ENCODE results near the gene VCX2. TPM values are rescaled to one million over a fixed set of nuclear protein-coding genes. Genes with fewer than 3 reads are reported as not detected.
"Not testable (repeated sequence)": the region's sequence is repeated elsewhere in the genome, so short reads cannot be mapped to it uniquely, and the experiment has no call there.

Gene VCX2
- total RNA-seq (not detected), polyA plus RNA-seq (not detected), total RNA-seq (not detected)

DNA sequence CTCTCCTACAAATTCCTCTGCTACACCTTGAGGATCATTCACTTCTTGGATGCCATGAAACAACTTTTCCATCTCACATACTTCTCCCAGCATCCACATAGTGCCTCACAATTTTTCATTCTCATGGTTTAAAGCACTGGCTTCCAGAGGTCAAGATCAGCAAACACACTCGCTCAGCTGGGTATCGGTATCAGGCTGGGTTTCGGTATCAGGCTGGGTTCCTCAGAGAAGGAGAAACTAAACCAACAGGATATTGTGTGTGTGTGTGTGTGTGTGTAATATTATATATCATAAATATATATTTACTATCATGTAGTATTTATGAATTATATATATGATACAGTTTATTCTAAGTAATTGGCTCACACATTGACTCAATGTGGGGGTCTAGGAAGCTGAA, at the start of gene VCX2:
VCX2 (minus strand) TSS at position 99 of the 400 bp plus-strand sequence. CDS start 624 bp downstream, outside the sequence.
- H3K4me3 ChIP-seq (ENCODE audit: low read length); H3K27me3 ChIP-seq (ENCODE audit: control insufficient read depth in 2 of 2, insufficient read depth in 2 of 2, low read length in 2 of 2); POLR2A ChIA-PET; H3K27ac Mint-ChIP-seq; DNase-seq; H3K36me3 Mint-ChIP-seq; H3K4me3 Mint-ChIP-seq; CTCF ChIA-PET; ATAC-seq; intact Hi-C loops (cut with micrococcal nuclease); H3K4me1 ChIP-seq (ENCODE audit: control insufficient read depth in 2 of 2, insufficient read depth in 2 of 2, low read length in 2 of 2); H3K9me3 ChIP-seq (ENCODE audit: control insufficient read depth in 2 of 3, low read length in 3 of 3); H3K4me1 Mint-ChIP-seq; H3K36me3 ChIP-seq (ENCODE audit: control insufficient read depth in 2 of 3, insufficient read depth in 3 of 3, low read length in 3 of 3); H3K27ac ChIP-seq (ENCODE audit: low read depth, low read length); H3K27me3 Mint-ChIP-seq: not testable (repeated sequence)
- H3K9me3 Mint-ChIP-seq = peaks cover 0 to 13% (median 2%) of the 10 kb centered on the region in 11 donors

DNA sequence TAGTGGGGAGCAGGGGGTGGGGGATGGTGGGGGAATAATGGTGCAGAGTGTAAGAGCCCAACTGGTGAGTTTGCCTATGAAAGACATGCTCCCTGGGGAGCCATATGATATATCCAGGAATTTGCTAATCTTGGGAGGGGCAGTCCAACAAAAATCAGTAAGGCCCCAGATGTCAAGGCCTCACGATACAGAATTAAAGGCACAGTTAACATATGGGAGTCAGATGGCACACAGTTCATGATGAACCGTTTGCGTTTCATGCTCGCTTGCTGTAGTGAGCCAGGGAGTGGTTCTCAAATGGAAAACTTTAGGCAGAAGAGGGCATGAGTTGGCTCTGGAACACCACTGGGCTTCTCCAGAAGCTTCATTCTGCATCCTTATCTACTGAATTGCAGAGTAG, 33.9 kb upstream of the VCX2 start:
- no peaks in the 10 kb centered on the region for H3K4me1 ChIP-seq (ENCODE audit: control insufficient read depth in 2 of 2, insufficient read depth in 2 of 2, low read length in 2 of 2)
- no peaks in the 10 kb centered on the region for H3K27me3 Mint-ChIP-seq
- ChIA-PET POLR2A (no interaction called here), CTCF (no interaction called here)
- ATAC-seq (no peak), DNase-seq (no peak)
- no peak overlapping the region for H3K4me3 ChIP-seq (ENCODE audit: low read length)
- intact Hi-C loops (cut with micrococcal nuclease) = no loop called here
- no peak overlapping the region for H3K4me3 Mint-ChIP-seq
- peaks cover 0 to 20% (median 0%) of the 10 kb centered on the region in 11 donors for H3K9me3 Mint-ChIP-seq
- H3K4me1 Mint-ChIP-seq = no peaks in the 10 kb centered on the region
- no peak overlapping the region for H3K27ac ChIP-seq (ENCODE audit: low read depth, low read length)
- no peaks in the 10 kb centered on the region for H3K27me3 ChIP-seq (ENCODE audit: control insufficient read depth in 2 of 2, insufficient read depth in 2 of 2, low read length in 2 of 2)
- H3K9me3 ChIP-seq (ENCODE audit: control insufficient read depth in 2 of 3, low read length in 3 of 3) = no peaks in the 10 kb centered on the region
- no peak overlapping the region for H3K27ac Mint-ChIP-seq
- no peaks in the 10 kb centered on the region for H3K36me3 Mint-ChIP-seq
- H3K36me3 ChIP-seq (ENCODE audit: control insufficient read depth in 2 of 3, insufficient read depth in 3 of 3, low read length in 3 of 3) = no peaks in the 10 kb centered on the region

DNA sequence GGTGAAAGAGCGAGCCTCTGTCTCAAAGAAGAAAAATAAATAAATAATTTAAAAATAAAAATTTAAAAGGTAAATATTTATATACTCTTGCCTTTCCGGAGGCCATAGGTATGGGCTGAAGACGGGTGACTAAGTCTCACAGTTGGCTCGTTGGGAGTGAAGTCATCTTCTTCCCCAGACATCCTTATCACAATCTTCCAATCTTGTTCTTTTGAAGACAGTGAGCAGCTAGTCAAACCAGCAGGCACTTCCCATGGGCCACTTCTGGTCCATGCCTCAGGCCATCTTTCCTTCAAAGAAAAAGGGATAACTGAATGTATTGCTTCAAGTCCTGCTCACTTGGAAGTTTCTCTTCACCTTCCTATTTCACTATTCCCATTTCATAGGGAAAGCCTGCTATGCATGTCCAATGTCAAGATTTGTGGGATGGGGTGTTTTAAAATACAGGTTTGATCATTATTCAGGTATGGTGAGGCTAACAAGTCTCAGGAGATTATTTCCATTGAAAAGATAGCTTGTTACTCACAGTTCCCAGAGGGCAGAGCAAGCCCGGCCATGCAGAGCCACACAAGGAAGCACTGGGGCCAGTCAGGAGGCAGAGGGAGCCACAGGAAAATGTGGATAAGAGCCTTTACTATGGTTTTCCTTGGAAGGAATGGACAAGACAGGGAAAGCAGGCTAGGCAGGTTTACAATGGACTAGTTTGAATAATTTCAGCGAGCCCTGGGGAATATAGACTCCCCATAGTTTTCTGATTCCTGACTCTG, 33.3 kb upstream of the VCX2 start:
- no peak overlapping the region for H3K4me3 Mint-ChIP-seq
- H3K4me3 ChIP-seq (ENCODE audit: low read length) = no peak overlapping the region
- H3K27me3 Mint-ChIP-seq = no peaks in the 10 kb centered on the region
- H3K27ac ChIP-seq (ENCODE audit: low read depth, low read length) = no peak overlapping the region
- ChIA-PET CTCF (no interaction called here), POLR2A (no interaction called here)
- no peak overlapping the region for H3K27ac Mint-ChIP-seq
- H3K9me3 Mint-ChIP-seq = peaks cover 0 to 20% (median 0%) of the 10 kb centered on the region in 11 donors
- ATAC-seq = no peak
- no peaks in the 10 kb centered on the region for H3K27me3 ChIP-seq (ENCODE audit: control insufficient read depth in 2 of 2, insufficient read depth in 2 of 2, low read length in 2 of 2)
- no peak for DNase-seq
- no peaks in the 10 kb centered on the region for H3K36me3 Mint-ChIP-seq
- H3K9me3 ChIP-seq (ENCODE audit: control insufficient read depth in 2 of 3, low read length in 3 of 3) = no peaks in the 10 kb centered on the region
- no peaks in the 10 kb centered on the region for H3K36me3 ChIP-seq (ENCODE audit: control insufficient read depth in 2 of 3, insufficient read depth in 3 of 3, low read length in 3 of 3)
- H3K4me1 Mint-ChIP-seq = no peaks in the 10 kb centered on the region
- intact Hi-C loops (cut with micrococcal nuclease) = no loop called here
- no peaks in the 10 kb centered on the region for H3K4me1 ChIP-seq (ENCODE audit: control insufficient read depth in 2 of 2, insufficient read depth in 2 of 2, low read length in 2 of 2)

DNA sequence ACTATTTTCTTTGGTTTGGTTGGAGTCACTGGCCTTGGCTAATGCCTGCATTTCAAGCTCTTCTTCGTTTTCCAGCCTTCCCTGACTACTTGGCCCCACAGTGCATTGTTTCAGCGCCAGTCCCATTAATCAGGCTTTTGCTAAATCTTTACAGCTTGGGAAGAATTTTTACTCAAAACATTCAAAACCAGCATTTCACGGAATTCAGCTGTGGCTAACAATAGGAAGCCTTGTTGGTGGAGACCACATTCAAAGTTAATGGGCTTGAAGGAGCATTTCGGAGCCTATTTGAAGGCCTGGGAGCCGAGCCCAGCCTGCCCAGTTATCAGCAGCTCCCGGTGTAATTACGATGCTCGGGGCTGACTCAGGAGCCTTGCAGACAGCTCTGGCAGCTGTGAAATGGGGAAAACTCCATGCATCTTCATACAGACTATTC, 30.8 kb upstream of the VCX2 start:
- H3K9me3 Mint-ChIP-seq = peaks cover 0 to 28% (median 0%) of the 10 kb centered on the region in 11 donors
- no peak overlapping the region for H3K27ac Mint-ChIP-seq
- no peaks in the 10 kb centered on the region for H3K27me3 ChIP-seq (ENCODE audit: control insufficient read depth in 2 of 2, insufficient read depth in 2 of 2, low read length in 2 of 2)
- H3K27ac ChIP-seq (ENCODE audit: low read depth, low read length) = no peak overlapping the region
- DNase-seq (no peak), ATAC-seq (no peak)
- no peaks in the 10 kb centered on the region for H3K4me1 Mint-ChIP-seq
- no peaks in the 10 kb centered on the region for H3K27me3 Mint-ChIP-seq
- intact Hi-C loops (cut with micrococcal nuclease) = no loop called here
- ChIA-PET POLR2A (no interaction called here), CTCF (no interaction called here)
- H3K4me1 ChIP-seq (ENCODE audit: control insufficient read depth in 2 of 2, insufficient read depth in 2 of 2, low read length in 2 of 2) = no peaks in the 10 kb centered on the region
- H3K36me3 ChIP-seq (ENCODE audit: control insufficient read depth in 2 of 3, insufficient read depth in 3 of 3, low read length in 3 of 3) = no peaks in the 10 kb centered on the region
- no peak overlapping the region for H3K4me3 ChIP-seq (ENCODE audit: low read length)
- no peaks in the 10 kb centered on the region for H3K9me3 ChIP-seq (ENCODE audit: control insufficient read depth in 2 of 3, low read length in 3 of 3)
- no peaks in the 10 kb centered on the region for H3K36me3 Mint-ChIP-seq
- no peak overlapping the region for H3K4me3 Mint-ChIP-seq

DNA sequence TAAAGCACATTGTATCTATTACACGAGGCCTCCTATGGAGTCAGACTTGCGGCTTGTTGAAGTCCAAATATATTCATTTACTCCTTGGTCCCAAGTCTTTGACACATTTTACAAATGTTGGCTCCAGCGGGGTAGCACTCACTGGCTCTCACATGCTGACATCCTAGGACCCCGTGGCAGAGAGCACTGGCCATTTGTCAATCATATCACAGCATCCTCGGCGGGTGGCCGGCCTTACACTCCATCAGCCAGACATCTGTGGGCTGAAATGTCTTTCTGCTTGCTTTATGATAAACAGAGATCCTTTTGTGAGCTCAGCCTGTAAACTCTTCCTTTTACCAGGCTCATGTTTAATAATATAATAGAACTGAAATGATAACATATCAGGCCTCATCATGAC, 25.7 kb upstream of the VCX2 start:
- H3K36me3 ChIP-seq (ENCODE audit: control insufficient read depth in 2 of 3, insufficient read depth in 3 of 3, low read length in 3 of 3) = no peaks in the 10 kb centered on the region
- CTCF ChIA-PET = no interaction called here
- no peaks in the 10 kb centered on the region for H3K27me3 ChIP-seq (ENCODE audit: control insufficient read depth in 2 of 2, insufficient read depth in 2 of 2, low read length in 2 of 2)
- no peak overlapping the region for H3K27ac ChIP-seq (ENCODE audit: low read depth, low read length)
- no peak overlapping the region for H3K4me3 ChIP-seq (ENCODE audit: low read length)
- intact Hi-C loops (cut with micrococcal nuclease) = no loop called here
- Mint-ChIP-seq H3K9me3 (peaks cover 0 to 37% (median 2%) of the 10 kb centered on the region in 11 donors), H3K4me1 (no peaks in the 10 kb centered on the region), H3K36me3 (peaks cover 0 to 4% (median 0%) of the 10 kb centered on the region in 5 donors), H3K4me3 (no peak overlapping the region), H3K27ac (no peak overlapping the region), H3K27me3 (no peaks in the 10 kb centered on the region)
- DNase-seq = no peak
- no peak for ATAC-seq
- no peaks in the 10 kb centered on the region for H3K9me3 ChIP-seq (ENCODE audit: control insufficient read depth in 2 of 3, low read length in 3 of 3)
- POLR2A ChIA-PET = no interaction called here
- H3K4me1 ChIP-seq (ENCODE audit: control insufficient read depth in 2 of 2, insufficient read depth in 2 of 2, low read length in 2 of 2) = no peaks in the 10 kb centered on the region

DNA sequence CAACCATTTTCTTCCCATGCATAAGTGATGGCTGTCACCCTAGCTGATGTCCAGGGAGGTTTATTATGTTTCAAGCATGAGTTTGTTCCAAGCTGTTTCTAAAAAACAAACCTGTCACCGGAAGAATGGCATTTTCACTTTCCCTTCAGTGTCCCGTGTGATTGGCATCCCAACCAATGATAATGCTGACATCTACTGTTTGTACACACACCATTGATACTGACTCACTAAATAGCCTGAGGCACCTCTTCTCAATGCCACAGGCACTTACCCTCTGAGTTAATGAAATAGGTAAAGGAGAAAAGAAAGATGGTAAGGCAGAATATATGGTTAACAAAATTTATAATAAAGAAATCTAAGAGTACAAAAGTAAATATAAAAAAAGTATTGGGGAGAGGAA, 23.1 kb upstream of the VCX2 start:
- no peaks in the 10 kb centered on the region for H3K27me3 ChIP-seq (ENCODE audit: control insufficient read depth in 2 of 2, insufficient read depth in 2 of 2, low read length in 2 of 2)
- DNase-seq = no peak
- H3K4me3 ChIP-seq (ENCODE audit: low read length) = no peak overlapping the region
- no peaks in the 10 kb centered on the region for H3K36me3 ChIP-seq (ENCODE audit: control insufficient read depth in 2 of 3, insufficient read depth in 3 of 3, low read length in 3 of 3)
- Mint-ChIP-seq H3K9me3 (peaks cover 0 to 31% (median 0%) of the 10 kb centered on the region in 11 donors), H3K4me1 (no peaks in the 10 kb centered on the region), H3K4me3 (no peak overlapping the region), H3K27ac (no peak overlapping the region), H3K27me3 (no peaks in the 10 kb centered on the region), H3K36me3 (peaks cover 0 to 4% (median 0%) of the 10 kb centered on the region in 5 donors)
- intact Hi-C loops (cut with micrococcal nuclease) = no loop called here
- H3K27ac ChIP-seq (ENCODE audit: low read depth, low read length) = no peak overlapping the region
- no peak for ATAC-seq
- ChIA-PET POLR2A (no interaction called here), CTCF (no interaction called here)
- no peaks in the 10 kb centered on the region for H3K4me1 ChIP-seq (ENCODE audit: control insufficient read depth in 2 of 2, insufficient read depth in 2 of 2, low read length in 2 of 2)
- H3K9me3 ChIP-seq (ENCODE audit: control insufficient read depth in 2 of 3, low read length in 3 of 3) = no peaks in the 10 kb centered on the region

DNA sequence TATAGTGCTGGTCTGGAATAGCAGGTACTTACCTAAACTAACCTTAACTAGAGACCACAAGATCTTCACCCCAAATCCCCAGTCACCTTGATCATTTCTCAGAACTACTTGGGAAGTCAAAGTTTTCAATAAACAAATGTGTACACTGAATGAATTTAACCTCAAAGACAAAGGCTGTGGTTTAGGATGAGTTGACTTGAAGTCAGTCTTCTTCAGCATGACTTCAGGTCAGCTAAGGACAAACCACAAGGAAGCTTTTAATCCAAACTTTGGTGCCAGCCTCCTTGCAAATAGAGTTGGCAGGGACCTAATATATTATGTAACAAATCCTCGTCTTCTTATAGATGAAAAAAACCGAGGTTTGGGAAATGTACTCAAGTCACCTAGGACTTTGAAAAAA, 21.2 kb upstream of the VCX2 start:
- DNase-seq = no peak
- POLR2A ChIA-PET = no interaction called here
- no peaks in the 10 kb centered on the region for H3K36me3 ChIP-seq (ENCODE audit: control insufficient read depth in 2 of 3, insufficient read depth in 3 of 3, low read length in 3 of 3)
- no peak overlapping the region for H3K4me3 Mint-ChIP-seq
- H3K27ac Mint-ChIP-seq = no peak overlapping the region
- no peaks in the 10 kb centered on the region for H3K27me3 Mint-ChIP-seq
- no peak for ATAC-seq
- intact Hi-C loops (cut with micrococcal nuclease) = no loop called here
- no peaks in the 10 kb centered on the region for H3K4me1 ChIP-seq (ENCODE audit: control insufficient read depth in 2 of 2, insufficient read depth in 2 of 2, low read length in 2 of 2)
- H3K4me3 ChIP-seq (ENCODE audit: low read length) = no peak overlapping the region
- H3K9me3 Mint-ChIP-seq = peaks cover 0 to 22% (median 0%) of the 10 kb centered on the region in 11 donors
- H3K36me3 Mint-ChIP-seq = peaks cover 0 to 4% (median 0%) of the 10 kb centered on the region in 5 donors
- H3K27ac ChIP-seq (ENCODE audit: low read depth, low read length) = no peak overlapping the region
- CTCF ChIA-PET = no interaction called here
- no peaks in the 10 kb centered on the region for H3K27me3 ChIP-seq (ENCODE audit: control insufficient read depth in 2 of 2, insufficient read depth in 2 of 2, low read length in 2 of 2)
- no peaks in the 10 kb centered on the region for H3K9me3 ChIP-seq (ENCODE audit: control insufficient read depth in 2 of 3, low read length in 3 of 3)
- H3K4me1 Mint-ChIP-seq = no peaks in the 10 kb centered on the region
